DOHH2 (cell line): ENCODE data around the gene HTR4.

Experiments
- H3F3A ChIP-seq: fragments of 200-600 bp; sonication (generic), shearing (Covaris generic); 2 replicates; pipeline ENCODE4 v1.6.0; 2016; ENCODE audit warnings: antibody characterized with exemption, mild to moderate bottlenecking; ENCODE audit not compliant: control insufficient read depth, insufficient read depth
- H3K27ac ChIP-seq: fragments of 200-600 bp; sonication (generic); 2 replicates; pipeline ENCODE4 v1.5.1; 2014; ENCODE audit warnings: low read depth, mild to moderate bottlenecking, low read length, moderate library complexity
- H3K27me3 ChIP-seq: fragments of 200-600 bp; sonication (generic); 2 replicates; pipeline ENCODE4 v1.6.1; 2014; ENCODE audit warnings: mild to moderate bottlenecking, low read length, mixed read lengths; ENCODE audit not compliant: control insufficient read depth
- H3K36me3 ChIP-seq: fragments of 200-600 bp; sonication (generic); 2 replicates; pipeline ENCODE4 v1.6.1; 2014; ENCODE audit warnings: mild to moderate bottlenecking, low read length, moderate library complexity, mixed read lengths; ENCODE audit not compliant: control insufficient read depth
- H3K4me1 ChIP-seq: fragments of 200-600 bp; sonication (generic); 2 replicates; pipeline ENCODE4 v1.6.1; 2014; ENCODE audit warnings: mild to moderate bottlenecking, low read length, mixed read lengths; ENCODE audit not compliant: control insufficient read depth
- H3K4me2 ChIP-seq: fragments of 200-600 bp; sonication (generic); 2 replicates; pipeline ENCODE4 v1.6.0; 2014; ENCODE audit warnings: mild to moderate bottlenecking, low read length, moderate library complexity
- H3K4me3 ChIP-seq: fragments of 200-600 bp; sonication (generic); 2 replicates; pipeline ENCODE4 v1.5.1; 2014; ENCODE audit warnings: mild to moderate bottlenecking, low read length, mixed read lengths
- H3K79me2 ChIP-seq: fragments of 200-600 bp; sonication (generic); 2 replicates; pipeline ENCODE4 v1.6.1; 2014; ENCODE audit warnings: mild to moderate bottlenecking, low read length, mixed read lengths; ENCODE audit not compliant: control insufficient read depth
- H3K9me2 ChIP-seq: fragments of 200-600 bp; sonication (generic); replicated peaks from 2 replicates; pipeline ENCODE4 v1.6.1; 2014; ENCODE audit warnings: mild to moderate bottlenecking, low read length, mixed read lengths; ENCODE audit not compliant: control insufficient read depth
- H3K9me3 ChIP-seq: fragments of 200-600 bp; sonication (generic); 2 replicates; pipeline ENCODE4 v1.6.1; 2014; ENCODE audit warnings: antibody characterized with exemption, low read length, mixed read lengths; ENCODE audit not compliant: control insufficient read depth, insufficient read depth
- H4K20me1 ChIP-seq: fragments of 200-600 bp; sonication (generic); 2 replicates; pipeline ENCODE4 v1.6.0; 2014; ENCODE audit warnings: low read depth, mild to moderate bottlenecking, antibody characterized with exemption, low read length, moderate library complexity; ENCODE audit not compliant: control insufficient read depth, insufficient read depth
- CTCF ChIP-seq: fragments of 200-600 bp; sonication (generic); IDR thresholded peaks from one replicate; pipeline ENCODE4 v1.5.1; 2014; ENCODE audit warnings: antibody characterized with exemption, mild to moderate bottlenecking, low read depth, low read length; ENCODE audit not compliant: poor library complexity, severe bottlenecking
- EZH2phosphoT487 ChIP-seq: fragments of 200-600 bp; sonication (generic); IDR thresholded peaks from 2 replicates; pipeline ENCODE4 v1.6.1; 2017; ENCODE audit warnings: borderline replicate concordance, mild to moderate bottlenecking, antibody characterized with exemption, low read length, moderate library complexity, mixed read lengths

The HTR4 gene

DNA sequence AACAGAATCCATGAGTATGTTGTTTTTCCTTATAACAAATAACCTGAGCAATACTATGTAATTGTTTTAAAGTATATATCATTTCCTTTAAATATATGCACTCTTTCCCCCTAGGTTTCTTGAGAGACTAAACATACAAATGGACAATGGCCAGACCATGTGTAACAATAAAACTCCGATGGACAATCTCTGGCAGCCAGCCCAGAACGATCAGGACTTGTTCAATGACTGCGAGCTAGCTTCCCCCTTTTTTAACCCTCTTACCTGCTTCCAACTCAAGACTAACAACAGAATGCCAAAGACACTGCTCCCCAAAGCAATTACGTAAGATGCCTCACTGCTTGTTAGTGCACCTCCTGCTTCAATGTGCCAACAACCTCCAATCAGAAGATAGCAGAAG is 94.9 kb downstream of the HTR4 start:
- no peaks in the 10 kb centered on the region for H3K9me2 ChIP-seq
- no peaks in the 10 kb centered on the region for H3K79me2 ChIP-seq
- no peak overlapping the region for H3K27ac ChIP-seq
- H3K36me3 ChIP-seq, result no peaks in the 10 kb centered on the region
- 0 out of 2 replicates have a peak, but pooled peaks cover 3% of the 10 kb centered on the region for H3K27me3 ChIP-seq
- no peak for TF ChIP-seq EZH2phosphoT487
- no peaks in the 10 kb centered on the region for H3F3A ChIP-seq
- no peaks in the 10 kb centered on the region for H3K9me3 ChIP-seq
- H3K4me3 ChIP-seq, result no peak overlapping the region
- no peaks in the 10 kb centered on the region for H3K4me1 ChIP-seq
- no peaks in the 10 kb centered on the region for H4K20me1 ChIP-seq
- H3K4me2 ChIP-seq, result no peak overlapping the region

- Histone ChIP-seq H3K27me3 (0 out of 2 replicates have a peak, but pooled peaks cover 3% of the 10 kb centered on the region), H3K9me3 (no peaks in the 10 kb centered on the region), H3K36me3 (no peaks in the 10 kb centered on the region), H4K20me1 (no peaks in the 10 kb centered on the region), H3K27ac (no peak overlapping the region), H3K4me1 (no peaks in the 10 kb centered on the region), H3K79me2 (no peaks in the 10 kb centered on the region), H3K4me2 (no peak overlapping the region), H3K4me3 (no peak overlapping the region), H3K9me2 (no peaks in the 10 kb centered on the region), H3F3A (no peaks in the 10 kb centered on the region)
- no peak for TF ChIP-seq CTCF
- TF ChIP-seq EZH2phosphoT487, result no peak
Measured at GRCh38 chr5:148558892-148559291, 95.4 kb downstream of the HTR4 start.

DNA sequence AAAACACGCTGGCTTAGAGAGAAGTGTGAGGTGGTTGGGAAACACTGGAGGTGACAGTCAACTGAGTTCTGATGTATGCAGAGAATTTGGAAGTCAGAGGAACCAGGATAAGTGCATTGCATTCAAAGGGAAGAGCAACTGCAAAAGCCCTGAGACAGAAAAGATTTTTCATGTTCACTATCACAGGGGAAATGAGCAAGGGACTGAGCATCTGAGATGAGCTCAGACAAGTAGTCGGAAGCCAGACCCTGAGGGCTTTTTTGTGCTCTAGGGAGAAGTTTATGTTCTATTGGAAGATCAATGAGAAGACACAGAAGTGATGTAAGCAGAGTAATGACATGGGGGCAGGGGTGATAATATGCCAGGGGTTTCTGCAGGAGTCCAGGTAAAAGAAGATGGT is 97.5 kb downstream of the HTR4 start:
- Histone ChIP-seq H3K4me2 (no peak overlapping the region), H3K27me3 (no peaks in the 10 kb centered on the region), H4K20me1 (no peaks in the 10 kb centered on the region), H3K36me3 (no peaks in the 10 kb centered on the region), H3K9me3 (no peaks in the 10 kb centered on the region), H3K4me1 (no peaks in the 10 kb centered on the region), H3F3A (no peaks in the 10 kb centered on the region), H3K4me3 (no peak overlapping the region), H3K79me2 (no peaks in the 10 kb centered on the region), H3K9me2 (no peaks in the 10 kb centered on the region), H3K27ac (no peak overlapping the region)
- TF ChIP-seq CTCF (no peak), EZH2phosphoT487 (no peak)

DNA sequence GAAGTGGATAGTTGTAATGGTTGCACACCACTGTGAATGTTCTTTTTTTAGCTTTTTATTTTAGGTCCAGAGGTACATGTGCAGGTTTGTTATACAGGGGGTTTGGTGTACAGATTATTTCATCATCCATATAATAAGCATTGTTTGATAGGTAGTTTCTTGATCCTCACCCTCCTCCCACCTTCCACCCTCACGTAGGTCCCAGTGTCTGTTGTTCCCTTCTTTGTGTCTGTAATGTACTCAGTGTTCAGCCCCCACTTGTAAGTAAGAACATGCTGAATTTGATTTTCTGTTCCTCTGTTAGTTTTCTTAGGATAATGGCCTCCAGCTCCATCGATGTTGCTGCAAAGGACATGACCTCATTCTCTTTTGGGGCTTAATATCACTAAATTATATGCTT is 99.7 kb downstream of the HTR4 start:
- TF ChIP-seq CTCF (no peak), EZH2phosphoT487 (no peak)
- no peak overlapping the region for H3K4me3 ChIP-seq
- no peaks in the 10 kb centered on the region for H3K27me3 ChIP-seq
- H3K4me1 ChIP-seq, result no peaks in the 10 kb centered on the region
- H3K4me2 ChIP-seq, result no peak overlapping the region
- no peaks in the 10 kb centered on the region for H3K9me2 ChIP-seq
- no peaks in the 10 kb centered on the region for H4K20me1 ChIP-seq
- H3K9me3 ChIP-seq, result no peaks in the 10 kb centered on the region
- H3K79me2 ChIP-seq, result no peaks in the 10 kb centered on the region
- H3F3A ChIP-seq, result no peaks in the 10 kb centered on the region
- H3K27ac ChIP-seq, result no peak overlapping the region
- no peaks in the 10 kb centered on the region for H3K36me3 ChIP-seq
